CD4-positive, alpha-beta memory T cell (primary cell): ENCODE results near the gene THSD7B. TPM values are rescaled to one million over a fixed set of nuclear protein-coding genes. Genes with fewer than 3 reads are reported as not detected.

Source experiments
- CTCF ChIA-PET: fragments of 350-600 bp; sonication (Branson Sonifier 250); formaldehyde crosslinking; loops from one replicate; lab custom pipeline; 2021; ENCODE audit warnings: inconsistent platforms; ENCODE audit not compliant: partially characterized antibody; lab: Charles Lee
- POLR2A ChIA-PET: fragments of 350-600 bp; sonication (Branson Sonifier 250); formaldehyde crosslinking; loops from one replicate; lab custom pipeline; 2021; ENCODE audit not compliant: partially characterized antibody; lab: Charles Lee
- DNase-seq, 5 donors: peaks; one replicate each; pipeline versions ENCODE4 v3.0.0 to v3.0.0-alpha.2; 2020 to 2022; ENCODE audit warnings: mixed read lengths in 1 of 5
- H3K27ac ChIP-seq: one replicate; pipeline ENCODE4 v1.7.0; 2013; ENCODE audit warnings: low read depth, low read length
- H3K27me3 ChIP-seq: 2 replicates; pipeline ENCODE4 v1.7.0; 2013; ENCODE audit warnings: mild to moderate bottlenecking, low read length, moderate library complexity; ENCODE audit not compliant: insufficient read depth
- H3K36me3 ChIP-seq: 2 replicates; pipeline ENCODE4 v1.7.0; 2013; ENCODE audit warnings: mild to moderate bottlenecking, low read length, moderate library complexity; ENCODE audit not compliant: insufficient read depth
- H3K4me1 ChIP-seq: 2 replicates; pipeline ENCODE4 v1.7.0; 2013; ENCODE audit warnings: mild to moderate bottlenecking, low read length, moderate library complexity; ENCODE audit not compliant: insufficient read depth
- H3K4me3 ChIP-seq, 2 donors: one replicate each; pipeline ENCODE4 v1.7.0; 2013; ENCODE audit warnings: low read length in 2 of 2, mild to moderate bottlenecking in 1 of 2
- H3K9me3 ChIP-seq, 2 donors: one replicate each; pipeline ENCODE4 v1.7.0; 2013; ENCODE audit warnings: low read length in 2 of 2, control low read depth in 1 of 2; ENCODE audit not compliant: control insufficient read depth in 1 of 2
- H3K27ac Mint-ChIP-seq, 7 donors: one replicate each; pipeline ENCODE4 v1.8.0; 2020 to 2021; ENCODE audit warnings: mixed read lengths in 7 of 7, mild to moderate bottlenecking in 6 of 7, inconsistent platforms in 3 of 7, moderate library complexity in 3 of 7
- H3K27me3 Mint-ChIP-seq, 2 donors: one replicate each; pipeline ENCODE4 v1.8.0; 2020 to 2021; ENCODE audit warnings: mixed read lengths in 2 of 2
- H3K36me3 Mint-ChIP-seq, 2 donors: one replicate each; pipeline ENCODE4 v1.8.0; 2020 to 2021; ENCODE audit warnings: mixed read lengths in 2 of 2, inconsistent platforms in 1 of 2, mild to moderate bottlenecking in 1 of 2
- H3K4me1 Mint-ChIP-seq, 4 donors: one replicate each; pipeline ENCODE4 v1.8.0; 2020 to 2021; ENCODE audit warnings: mixed read lengths in 4 of 4, mild to moderate bottlenecking in 1 of 4
- H3K4me3 Mint-ChIP-seq, 8 donors: one replicate each; pipeline ENCODE4 v1.8.0; 2020 to 2021; ENCODE audit warnings: mixed read lengths in 8 of 8, mild to moderate bottlenecking in 7 of 8, moderate library complexity in 6 of 8, inconsistent platforms in 3 of 8
- H3K9me3 Mint-ChIP-seq, 8 donors: one replicate each; pipeline ENCODE4 v1.8.0; 2020 to 2021; ENCODE audit warnings: mixed read lengths in 8 of 8, mild to moderate bottlenecking in 5 of 8, inconsistent platforms in 3 of 8, moderate library complexity in 1 of 8
- intact Hi-C: fragments of 100-400 bp; cut with micrococcal nuclease; formaldehyde crosslinking; loops from one replicate; pipeline ENCODE4 v1.15.1; 2023
- polyA plus RNA-seq, 2 donors: library from polyadenylated mRNA; unstranded; fragments of 300-500 nt; fragmentation: Illumina TruSeq; gene quantifications; one replicate each; pipeline ENCODE4 v1.2.3, GENCODE V29; 2021
- total RNA-seq, 2 experiments: library from RNA; stranded (reverse); gene quantifications; one replicate each; pipeline ENCODE4 v1.2.3, GENCODE V29; 2021

The THSD7B gene
- total and polyA plus RNA-seq, 4 experiments from 2014 or later = not detected

- Histone ChIP-seq H3K27ac (no peak overlapping the region), H3K4me3 (no peak overlapping the region), H3K36me3 (no peaks in the 10 kb centered on the region), H3K27me3 (no peaks in the 10 kb centered on the region), H3K9me3 (no peaks in the 10 kb centered on the region), H3K4me1 (no peaks in the 10 kb centered on the region)
- H3K4me1 Mint-ChIP-seq = no peaks in the 10 kb centered on the region
- peaks cover 0 to 8% (median under 1%) of the 10 kb centered on the region in 8 donors for H3K9me3 Mint-ChIP-seq
- POLR2A ChIA-PET = no interaction called here
- no peak overlapping the region for H3K27ac Mint-ChIP-seq
- peaks cover 0 to 1% of the 10 kb centered on the region in 2 donors for H3K27me3 Mint-ChIP-seq
- CTCF ChIA-PET = no interaction called here
- no peak overlapping the region for H3K4me3 Mint-ChIP-seq
- intact Hi-C loops = no loop called here
- no peaks in the 10 kb centered on the region for H3K36me3 Mint-ChIP-seq
- DNase-seq = no peak
Measured at GRCh38 chr2:137133225-137133624, 367.9 kb downstream of the THSD7B start.

- Histone ChIP-seq H3K4me1 (no peaks in the 10 kb centered on the region), H3K27ac (no peak overlapping the region), H3K4me3 (no peak overlapping the region), H3K27me3 (no peaks in the 10 kb centered on the region), H3K36me3 (no peaks in the 10 kb centered on the region), H3K9me3 (no peaks in the 10 kb centered on the region)
- no peaks in the 10 kb centered on the region for H3K36me3 Mint-ChIP-seq
- no peak overlapping the region for H3K4me3 Mint-ChIP-seq
- H3K27ac Mint-ChIP-seq = no peak overlapping the region
- ChIA-PET POLR2A (no interaction called here), CTCF (no interaction called here)
- DNase-seq = no peak
- intact Hi-C loops = loop anchor here (1.0 kb wide), 1 partner anchor 12 kb away; no protein-coding TSS in a partner anchor
- H3K4me1 Mint-ChIP-seq = no peaks in the 10 kb centered on the region
- no peaks in the 10 kb centered on the region for H3K27me3 Mint-ChIP-seq
- peaks cover 0 to 5% (median 0%) of the 10 kb centered on the region in 8 donors for H3K9me3 Mint-ChIP-seq
Measured at GRCh38 chr2:137138263-137138662, 372.9 kb downstream of the THSD7B start.

GRCh38 chr2:137151731-137152130 lies 386.4 kb downstream of the THSD7B start:
- no peak for DNase-seq
- no peak overlapping the region for H3K27ac Mint-ChIP-seq
- CTCF ChIA-PET = no interaction called here
- peaks cover 0 to 3% (median 0%) of the 10 kb centered on the region in 8 donors for H3K9me3 Mint-ChIP-seq
- POLR2A ChIA-PET = no interaction called here
- no peaks in the 10 kb centered on the region for H3K36me3 Mint-ChIP-seq
- H3K27me3 Mint-ChIP-seq = no peaks in the 10 kb centered on the region
- H3K9me3 ChIP-seq = no peaks in the 10 kb centered on the region
- no peaks in the 10 kb centered on the region for H3K4me1 Mint-ChIP-seq
- no peaks in the 10 kb centered on the region for H3K36me3 ChIP-seq
- no peaks in the 10 kb centered on the region for H3K4me1 ChIP-seq
- H3K27me3 ChIP-seq = no peaks in the 10 kb centered on the region
- H3K4me3 Mint-ChIP-seq = no peak overlapping the region
- H3K27ac ChIP-seq = no peak overlapping the region
- intact Hi-C loops = no loop called here
- H3K4me3 ChIP-seq = no peak overlapping the region

- Histone ChIP-seq H3K9me3 (no peaks in the 10 kb centered on the region), H3K27me3 (no peaks in the 10 kb centered on the region), H3K27ac (no peak overlapping the region), H3K4me3 (no peak overlapping the region), H3K4me1 (no peaks in the 10 kb centered on the region), H3K36me3 (no peaks in the 10 kb centered on the region)
- H3K9me3 Mint-ChIP-seq = peaks cover 0 to 4% (median 0%) of the 10 kb centered on the region in 8 donors
- intact Hi-C loops = no loop called here
- ChIA-PET POLR2A (no interaction called here), CTCF (no interaction called here)
- DNase-seq = no peak
- no peaks in the 10 kb centered on the region for H3K27me3 Mint-ChIP-seq
- no peaks in the 10 kb centered on the region for H3K4me1 Mint-ChIP-seq
- no peak overlapping the region for H3K27ac Mint-ChIP-seq
- no peak overlapping the region for H3K4me3 Mint-ChIP-seq
- H3K36me3 Mint-ChIP-seq = no peaks in the 10 kb centered on the region
Measured at GRCh38 chr2:137154946-137155345, 389.6 kb downstream of the THSD7B start.

- no peaks in the 10 kb centered on the region for H3K4me1 ChIP-seq
- Mint-ChIP-seq H3K36me3 (no peaks in the 10 kb centered on the region), H3K9me3 (peaks cover 0 to 4% (median 0%) of the 10 kb centered on the region in 8 donors), H3K4me1 (no peaks in the 10 kb centered on the region), H3K4me3 (no peak overlapping the region), H3K27ac (no peak overlapping the region), H3K27me3 (no peaks in the 10 kb centered on the region)
- DNase-seq = no peak
- no peaks in the 10 kb centered on the region for H3K9me3 ChIP-seq
- H3K36me3 ChIP-seq = no peaks in the 10 kb centered on the region
- ChIA-PET POLR2A (no interaction called here), CTCF (no interaction called here)
- no peaks in the 10 kb centered on the region for H3K27me3 ChIP-seq
- intact Hi-C loops = no loop called here
- no peak overlapping the region for H3K27ac ChIP-seq
- no peak overlapping the region for H3K4me3 ChIP-seq
Measured at GRCh38 chr2:137155356-137156104, 390.2 kb downstream of the THSD7B start.

- no peaks in the 10 kb centered on the region for H3K27me3 Mint-ChIP-seq
- H3K27ac Mint-ChIP-seq = no peak overlapping the region
- intact Hi-C loops = no loop called here
- no peaks in the 10 kb centered on the region for H3K4me1 Mint-ChIP-seq
- CTCF ChIA-PET = no interaction called here
- POLR2A ChIA-PET = no interaction called here
- H3K4me1 ChIP-seq = no peaks in the 10 kb centered on the region
- H3K27ac ChIP-seq = no peak overlapping the region
- no peaks in the 10 kb centered on the region for H3K27me3 ChIP-seq
- no peak for DNase-seq
- no peak overlapping the region for H3K4me3 Mint-ChIP-seq
- peaks cover 0 to 4% (median 0%) of the 10 kb centered on the region in 8 donors for H3K9me3 Mint-ChIP-seq
- no peaks in the 10 kb centered on the region for H3K36me3 ChIP-seq
- no peaks in the 10 kb centered on the region for H3K36me3 Mint-ChIP-seq
- no peak overlapping the region for H3K4me3 ChIP-seq
- no peaks in the 10 kb centered on the region for H3K9me3 ChIP-seq
Measured at GRCh38 chr2:137156221-137156844, 391.0 kb downstream of the THSD7B start.

GRCh38 chr2:137157851-137158250 lies 392.5 kb downstream of the THSD7B start:
- POLR2A ChIA-PET = no interaction called here
- intact Hi-C loops = no loop called here
- peaks cover 0 to 4% (median 0%) of the 10 kb centered on the region in 8 donors for H3K9me3 Mint-ChIP-seq
- H3K36me3 ChIP-seq = no peaks in the 10 kb centered on the region
- CTCF ChIA-PET = no interaction called here
- H3K27me3 Mint-ChIP-seq = no peaks in the 10 kb centered on the region
- H3K4me1 Mint-ChIP-seq = no peaks in the 10 kb centered on the region
- H3K27ac ChIP-seq = no peak overlapping the region
- no peak overlapping the region for H3K27ac Mint-ChIP-seq
- H3K36me3 Mint-ChIP-seq = no peaks in the 10 kb centered on the region
- no peak overlapping the region for H3K4me3 ChIP-seq
- H3K4me1 ChIP-seq = no peaks in the 10 kb centered on the region
- H3K27me3 ChIP-seq = no peaks in the 10 kb centered on the region
- no peak for DNase-seq
- peak overlapping the region in 1 of 8 donors; percentile 1 for H3K4me3 Mint-ChIP-seq
- H3K9me3 ChIP-seq = no peaks in the 10 kb centered on the region
